H1 (cell line): Measurements from ENCODE around the gene CCDC154. TPM values are rescaled to one million over a fixed set of nuclear protein-coding genes. Genes with fewer than 3 reads are reported as not detected.

Experiments
- ASH2L ChIP-seq: fragments of 200-600, 300-600 bp; sonication (generic); IDR thresholded peaks from one replicate; pipeline ENCODE4 v1.7.1; 2017; ENCODE audit warnings: low read length
- CEBPB ChIP-seq: IDR thresholded peaks from 2 replicates; pipeline ENCODE4 v1.6.1; 2012; ENCODE audit warnings: low read depth, low read length
- CHD2 ChIP-seq: IDR thresholded peaks from 2 replicates; pipeline ENCODE4 v1.6.1; 2012; ENCODE audit warnings: low read length, improper control_type of control experiment
- POLR2AphosphoS5 ChIP-seq: IDR thresholded peaks from 2 replicates; pipeline ENCODE4 v1.6.1; 2011; ENCODE audit warnings: low read depth, low read length
- RAD21 ChIP-seq, 2 experiments: IDR thresholded peaks in 1 of 2; conservative IDR thresholded peaks in 1 of 2; 2 replicates each; pipeline ENCODE4 v1.6.1; 2011; ENCODE audit warnings: low read depth in 2 of 2, low read length in 2 of 2, improper control_type of control experiment in 1 of 2, inconsistent platforms in 1 of 2, mild to moderate bottlenecking in 1 of 2, moderate library complexity in 1 of 2
- RBBP5 ChIP-seq: IDR thresholded peaks from 2 replicates; pipeline ENCODE4 v1.7.1; 2012; ENCODE audit warnings: low read depth, mild to moderate bottlenecking, inconsistent platforms, low read length, moderate library complexity, borderline replicate concordance
- SAP30 ChIP-seq: fragments of 300-600 bp; sonication (generic); IDR thresholded peaks from 2 replicates; pipeline ENCODE4 v1.7.1; 2012; ENCODE audit warnings: low read length, moderate library complexity, mild to moderate bottlenecking, inconsistent platforms; ENCODE audit not compliant: insufficient read depth, insufficient replicate concordance
- polyA plus RNA-seq, 7 experiments: library from polyadenylated mRNA; depleted of rRNA in 3 of 7; stranded (reverse) in 5 of 7; unstranded in 2 of 7; fragments of >200 nt in 5 of 7; fragments of 200-250 nt in 2 of 7; gene quantifications; 1 replicate in 5 of 7; 2 replicates in 1 of 7; 4 replicates in 1 of 7; pipeline versions ENCODE4 v1.2.1 to v1.2.3, GENCODE V29; 2011 to 2013; ENCODE audit warnings: missing spikeins in 2 of 7, mixed read lengths in 2 of 7
- total RNA-seq: library from RNA; stranded (reverse); fragmentation: NEBNext Ultra II Directional; extraction: Animal tissue kit (Norgen Biotek cat#: 25700); gene quantifications from 2 replicates; pipeline ENCODE4 v1.2.1, GENCODE V29; 2021
- TF ChIP-seq, protein P1 (sequence below): fragments of 300-600 bp; sonication (generic); IDR thresholded peaks from 2 replicates; pipeline ENCODE4 v1.7.1; 2012; ENCODE audit warnings: low read length, moderate library complexity, mild to moderate bottlenecking, inconsistent platforms; ENCODE audit not compliant: insufficient replicate concordance
- TF ChIP-seq, protein P2 (sequence below): IDR thresholded peaks from 2 replicates; pipeline ENCODE4 v1.6.1; 2011; ENCODE audit warnings: low read length, improper control_type of control experiment
- TF ChIP-seq, protein P3 (sequence below): IDR thresholded peaks from 2 replicates; pipeline ENCODE4 v1.6.1; 2012; ENCODE audit warnings: inconsistent platforms

CCDC154 gene
- total and polyA plus RNA-seq, 2 of the 8 experiments (the other 6 are each of a cell fraction or from before 2014, with no cell fraction given), result 0.15 to 0.88 TPM

DNA sequence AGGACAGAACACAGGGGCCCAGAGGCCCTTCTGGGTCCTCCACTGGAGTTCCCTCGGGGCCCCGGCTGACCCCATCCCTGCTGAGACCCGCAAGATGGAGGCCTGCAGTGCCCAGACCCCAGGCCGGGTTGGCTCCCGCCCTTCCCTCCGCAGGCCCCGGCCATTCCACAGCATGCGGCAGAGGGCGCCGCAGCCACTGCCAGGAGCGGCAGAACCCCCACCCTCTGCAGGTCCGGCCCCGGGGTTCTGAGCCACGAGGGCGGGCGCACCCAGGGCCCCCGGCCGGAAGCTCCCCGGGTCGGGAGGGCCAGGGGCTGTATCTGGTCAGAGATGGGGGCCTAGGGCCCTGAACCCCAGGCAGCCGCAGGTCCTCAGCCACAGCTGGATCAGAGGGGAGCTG lies 15.8 kb downstream of the CCDC154 start (continued):
- TF ChIP-seq, protein P1, sequence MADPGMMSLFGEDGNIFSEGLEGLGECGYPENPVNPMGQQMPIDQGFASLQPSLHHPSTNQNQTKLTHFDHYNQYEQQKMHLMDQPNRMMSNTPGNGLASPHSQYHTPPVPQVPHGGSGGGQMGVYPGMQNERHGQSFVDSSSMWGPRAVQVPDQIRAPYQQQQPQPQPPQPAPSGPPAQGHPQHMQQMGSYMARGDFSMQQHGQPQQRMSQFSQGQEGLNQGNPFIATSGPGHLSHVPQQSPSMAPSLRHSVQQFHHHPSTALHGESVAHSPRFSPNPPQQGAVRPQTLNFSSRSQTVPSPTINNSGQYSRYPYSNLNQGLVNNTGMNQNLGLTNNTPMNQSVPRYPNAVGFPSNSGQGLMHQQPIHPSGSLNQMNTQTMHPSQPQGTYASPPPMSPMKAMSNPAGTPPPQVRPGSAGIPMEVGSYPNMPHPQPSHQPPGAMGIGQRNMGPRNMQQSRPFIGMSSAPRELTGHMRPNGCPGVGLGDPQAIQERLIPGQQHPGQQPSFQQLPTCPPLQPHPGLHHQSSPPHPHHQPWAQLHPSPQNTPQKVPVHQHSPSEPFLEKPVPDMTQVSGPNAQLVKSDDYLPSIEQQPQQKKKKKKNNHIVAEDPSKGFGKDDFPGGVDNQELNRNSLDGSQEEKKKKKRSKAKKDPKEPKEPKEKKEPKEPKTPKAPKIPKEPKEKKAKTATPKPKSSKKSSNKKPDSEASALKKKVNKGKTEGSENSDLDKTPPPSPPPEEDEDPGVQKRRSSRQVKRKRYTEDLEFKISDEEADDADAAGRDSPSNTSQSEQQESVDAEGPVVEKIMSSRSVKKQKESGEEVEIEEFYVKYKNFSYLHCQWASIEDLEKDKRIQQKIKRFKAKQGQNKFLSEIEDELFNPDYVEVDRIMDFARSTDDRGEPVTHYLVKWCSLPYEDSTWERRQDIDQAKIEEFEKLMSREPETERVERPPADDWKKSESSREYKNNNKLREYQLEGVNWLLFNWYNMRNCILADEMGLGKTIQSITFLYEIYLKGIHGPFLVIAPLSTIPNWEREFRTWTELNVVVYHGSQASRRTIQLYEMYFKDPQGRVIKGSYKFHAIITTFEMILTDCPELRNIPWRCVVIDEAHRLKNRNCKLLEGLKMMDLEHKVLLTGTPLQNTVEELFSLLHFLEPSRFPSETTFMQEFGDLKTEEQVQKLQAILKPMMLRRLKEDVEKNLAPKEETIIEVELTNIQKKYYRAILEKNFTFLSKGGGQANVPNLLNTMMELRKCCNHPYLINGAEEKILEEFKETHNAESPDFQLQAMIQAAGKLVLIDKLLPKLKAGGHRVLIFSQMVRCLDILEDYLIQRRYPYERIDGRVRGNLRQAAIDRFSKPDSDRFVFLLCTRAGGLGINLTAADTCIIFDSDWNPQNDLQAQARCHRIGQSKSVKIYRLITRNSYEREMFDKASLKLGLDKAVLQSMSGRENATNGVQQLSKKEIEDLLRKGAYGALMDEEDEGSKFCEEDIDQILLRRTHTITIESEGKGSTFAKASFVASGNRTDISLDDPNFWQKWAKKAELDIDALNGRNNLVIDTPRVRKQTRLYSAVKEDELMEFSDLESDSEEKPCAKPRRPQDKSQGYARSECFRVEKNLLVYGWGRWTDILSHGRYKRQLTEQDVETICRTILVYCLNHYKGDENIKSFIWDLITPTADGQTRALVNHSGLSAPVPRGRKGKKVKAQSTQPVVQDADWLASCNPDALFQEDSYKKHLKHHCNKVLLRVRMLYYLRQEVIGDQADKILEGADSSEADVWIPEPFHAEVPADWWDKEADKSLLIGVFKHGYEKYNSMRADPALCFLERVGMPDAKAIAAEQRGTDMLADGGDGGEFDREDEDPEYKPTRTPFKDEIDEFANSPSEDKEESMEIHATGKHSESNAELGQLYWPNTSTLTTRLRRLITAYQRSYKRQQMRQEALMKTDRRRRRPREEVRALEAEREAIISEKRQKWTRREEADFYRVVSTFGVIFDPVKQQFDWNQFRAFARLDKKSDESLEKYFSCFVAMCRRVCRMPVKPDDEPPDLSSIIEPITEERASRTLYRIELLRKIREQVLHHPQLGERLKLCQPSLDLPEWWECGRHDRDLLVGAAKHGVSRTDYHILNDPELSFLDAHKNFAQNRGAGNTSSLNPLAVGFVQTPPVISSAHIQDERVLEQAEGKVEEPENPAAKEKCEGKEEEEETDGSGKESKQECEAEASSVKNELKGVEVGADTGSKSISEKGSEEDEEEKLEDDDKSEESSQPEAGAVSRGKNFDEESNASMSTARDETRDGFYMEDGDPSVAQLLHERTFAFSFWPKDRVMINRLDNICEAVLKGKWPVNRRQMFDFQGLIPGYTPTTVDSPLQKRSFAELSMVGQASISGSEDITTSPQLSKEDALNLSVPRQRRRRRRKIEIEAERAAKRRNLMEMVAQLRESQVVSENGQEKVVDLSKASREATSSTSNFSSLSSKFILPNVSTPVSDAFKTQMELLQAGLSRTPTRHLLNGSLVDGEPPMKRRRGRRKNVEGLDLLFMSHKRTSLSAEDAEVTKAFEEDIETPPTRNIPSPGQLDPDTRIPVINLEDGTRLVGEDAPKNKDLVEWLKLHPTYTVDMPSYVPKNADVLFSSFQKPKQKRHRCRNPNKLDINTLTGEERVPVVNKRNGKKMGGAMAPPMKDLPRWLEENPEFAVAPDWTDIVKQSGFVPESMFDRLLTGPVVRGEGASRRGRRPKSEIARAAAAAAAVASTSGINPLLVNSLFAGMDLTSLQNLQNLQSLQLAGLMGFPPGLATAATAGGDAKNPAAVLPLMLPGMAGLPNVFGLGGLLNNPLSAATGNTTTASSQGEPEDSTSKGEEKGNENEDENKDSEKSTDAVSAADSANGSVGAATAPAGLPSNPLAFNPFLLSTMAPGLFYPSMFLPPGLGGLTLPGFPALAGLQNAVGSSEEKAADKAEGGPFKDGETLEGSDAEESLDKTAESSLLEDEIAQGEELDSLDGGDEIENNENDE, result no peak
- TF ChIP-seq RAD21 (IDR thresholded peaks at IDR 0.05 in 1 of 2, conservative IDR thresholded peaks at IDR 0.05 in 1 of 2; ENCODE audit: low read depth in 2 of 2, low read length in 2 of 2) (peak; percentile 48 to 66), ASH2L (no peak), CEBPB (no peak), CHD2 (no peak), POLR2AphosphoS5 (no peak), SAP30 (no peak), RBBP5 (no peak)
- TF ChIP-seq, protein P2, sequence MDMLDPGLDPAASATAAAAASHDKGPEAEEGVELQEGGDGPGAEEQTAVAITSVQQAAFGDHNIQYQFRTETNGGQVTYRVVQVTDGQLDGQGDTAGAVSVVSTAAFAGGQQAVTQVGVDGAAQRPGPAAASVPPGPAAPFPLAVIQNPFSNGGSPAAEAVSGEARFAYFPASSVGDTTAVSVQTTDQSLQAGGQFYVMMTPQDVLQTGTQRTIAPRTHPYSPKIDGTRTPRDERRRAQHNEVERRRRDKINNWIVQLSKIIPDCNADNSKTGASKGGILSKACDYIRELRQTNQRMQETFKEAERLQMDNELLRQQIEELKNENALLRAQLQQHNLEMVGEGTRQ, result no peak
- TF ChIP-seq, protein P3, sequence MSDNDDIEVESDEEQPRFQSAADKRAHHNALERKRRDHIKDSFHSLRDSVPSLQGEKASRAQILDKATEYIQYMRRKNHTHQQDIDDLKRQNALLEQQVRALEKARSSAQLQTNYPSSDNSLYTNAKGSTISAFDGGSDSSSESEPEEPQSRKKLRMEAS, result peak; percentile 77
